ENCODE data around the gene AQP4. TPM values are rescaled to one million over a fixed set of nuclear protein-coding genes. Genes with fewer than 3 reads are reported as not detected.

AQP4 gene
- total RNA-seq, 4 donors from 2014 or later, result 0.30 TPM; not detected in 3

DNA sequence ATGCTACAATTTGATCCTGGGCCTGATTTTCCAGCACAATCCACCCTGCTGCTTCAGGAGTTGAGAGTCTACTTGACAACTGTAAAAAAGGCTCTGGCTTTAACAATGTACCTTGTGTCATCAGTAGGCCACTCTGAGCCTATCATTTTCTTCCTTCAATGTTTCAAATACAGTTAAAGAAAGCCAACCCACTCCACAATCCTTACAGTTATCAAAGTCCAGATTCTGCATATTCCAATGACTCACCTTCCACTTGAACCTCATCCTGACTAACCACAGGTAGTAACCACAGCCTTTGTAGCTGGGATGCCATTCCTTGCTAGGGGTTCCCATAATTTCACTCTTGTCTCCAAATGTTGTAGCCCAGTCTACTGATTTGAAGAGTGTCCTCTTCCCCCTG, 35.5 kb upstream of the AQP4 start:
- Histone ChIP-seq H3K4me1 (no peaks in the 10 kb centered on the region), H3K27ac (no peak overlapping the region), H3K36me3 (no peaks in the 10 kb centered on the region), H3K27me3 (no peaks in the 10 kb centered on the region), H3K9me3 (no peaks in the 10 kb centered on the region), H3K4me3 (no peak overlapping the region)
- no peak for TF ChIP-seq EP300 (IDR thresholded peaks at IDR 0.05)
- TF ChIP-seq, protein P1, sequence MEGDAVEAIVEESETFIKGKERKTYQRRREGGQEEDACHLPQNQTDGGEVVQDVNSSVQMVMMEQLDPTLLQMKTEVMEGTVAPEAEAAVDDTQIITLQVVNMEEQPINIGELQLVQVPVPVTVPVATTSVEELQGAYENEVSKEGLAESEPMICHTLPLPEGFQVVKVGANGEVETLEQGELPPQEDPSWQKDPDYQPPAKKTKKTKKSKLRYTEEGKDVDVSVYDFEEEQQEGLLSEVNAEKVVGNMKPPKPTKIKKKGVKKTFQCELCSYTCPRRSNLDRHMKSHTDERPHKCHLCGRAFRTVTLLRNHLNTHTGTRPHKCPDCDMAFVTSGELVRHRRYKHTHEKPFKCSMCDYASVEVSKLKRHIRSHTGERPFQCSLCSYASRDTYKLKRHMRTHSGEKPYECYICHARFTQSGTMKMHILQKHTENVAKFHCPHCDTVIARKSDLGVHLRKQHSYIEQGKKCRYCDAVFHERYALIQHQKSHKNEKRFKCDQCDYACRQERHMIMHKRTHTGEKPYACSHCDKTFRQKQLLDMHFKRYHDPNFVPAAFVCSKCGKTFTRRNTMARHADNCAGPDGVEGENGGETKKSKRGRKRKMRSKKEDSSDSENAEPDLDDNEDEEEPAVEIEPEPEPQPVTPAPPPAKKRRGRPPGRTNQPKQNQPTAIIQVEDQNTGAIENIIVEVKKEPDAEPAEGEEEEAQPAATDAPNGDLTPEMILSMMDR (IDR thresholded peaks at IDR 0.05), result no peak
- no peak for TF ChIP-seq POLR2A (IDR thresholded peaks at IDR 0.05)
- no peak for DNase-seq (ENCODE audit: low spot score in 2 of 2)

GRCh38 chr18:26894426-26894825, 28.9 kb upstream of the AQP4 start:
- no peaks in the 10 kb centered on the region for H3K4me1 ChIP-seq
- H3K9me3 ChIP-seq, result no peaks in the 10 kb centered on the region
- no peak for TF ChIP-seq EP300 (IDR thresholded peaks at IDR 0.05)
- TF ChIP-seq POLR2A (IDR thresholded peaks at IDR 0.05), result no peak
- TF ChIP-seq, protein P1 (IDR thresholded peaks at IDR 0.05), result no peak
- no peak overlapping the region for H3K4me3 ChIP-seq
- H3K27ac ChIP-seq, result no peak overlapping the region
- no peak for DNase-seq (ENCODE audit: low spot score in 2 of 2)
- no peaks in the 10 kb centered on the region for H3K27me3 ChIP-seq
- 26 to 31% methylated on average over 1 of the region's 1 CpG for WGBS, 2 donors
- no peaks in the 10 kb centered on the region for H3K36me3 ChIP-seq

GRCh38 chr18:26893996-26894395, 28.5 kb upstream of the AQP4 start:
- 34 to 44% methylated on average over 6 of the region's 6 CpGs for WGBS, 2 donors
- no peak overlapping the region for H3K27ac ChIP-seq
- no peaks in the 10 kb centered on the region for H3K9me3 ChIP-seq
- no peak overlapping the region for H3K4me3 ChIP-seq
- DNase-seq (ENCODE audit: low spot score in 2 of 2), result no peak
- no peaks in the 10 kb centered on the region for H3K27me3 ChIP-seq
- H3K36me3 ChIP-seq, result no peaks in the 10 kb centered on the region
- TF ChIP-seq, protein P1 (IDR thresholded peaks at IDR 0.05), result no peak
- TF ChIP-seq POLR2A (IDR thresholded peaks at IDR 0.05) (no peak), EP300 (IDR thresholded peaks at IDR 0.05) (no peak)
- no peaks in the 10 kb centered on the region for H3K4me1 ChIP-seq

- no peaks in the 10 kb centered on the region for H3K27me3 ChIP-seq
- WGBS, 2 donors, result 94 to 97% methylated on average over 4 of the region's 4 CpGs
- H3K27ac ChIP-seq, result no peak overlapping the region
- no peak for DNase-seq (ENCODE audit: low spot score in 2 of 2)
- no peaks in the 10 kb centered on the region for H3K9me3 ChIP-seq
- no peaks in the 10 kb centered on the region for H3K4me1 ChIP-seq
- TF ChIP-seq POLR2A (IDR thresholded peaks at IDR 0.05) (no peak), EP300 (IDR thresholded peaks at IDR 0.05) (no peak)
- TF ChIP-seq, protein P1 (IDR thresholded peaks at IDR 0.05), result no peak
- H3K4me3 ChIP-seq, result no peak overlapping the region
- no peaks in the 10 kb centered on the region for H3K36me3 ChIP-seq
Observed at GRCh38 chr18:26888259-26888658, 22.8 kb upstream of the AQP4 start.

- whole genome bisulfite sequencing, 2 donors, result 77 to 78% methylated on average over 2 of the region's 2 CpGs
- H3K4me1 ChIP-seq, result no peaks in the 10 kb centered on the region
Observed at GRCh38 chr18:26875040-26875654, 9.6 kb upstream of the AQP4 start.

More at GRCh38 chr18:26875040-26875654, 9.6 kb upstream of the AQP4 start:
- TF ChIP-seq, protein P1 (IDR thresholded peaks at IDR 0.05), result no peak
- TF ChIP-seq EP300 (IDR thresholded peaks at IDR 0.05) (no peak), POLR2A (IDR thresholded peaks at IDR 0.05) (no peak)
- H3K4me3 ChIP-seq, result no peak overlapping the region
- H3K36me3 ChIP-seq, result no peaks in the 10 kb centered on the region
- H3K27ac ChIP-seq, result no peak overlapping the region
- no peaks in the 10 kb centered on the region for H3K27me3 ChIP-seq
- H3K9me3 ChIP-seq, result no peaks in the 10 kb centered on the region
- DNase-seq (ENCODE audit: low spot score in 2 of 2), result no peak

Data from tibial nerve (tissue), 4 donors.